K562 (cell line): ENCODE results near the gene MYO15A.

Experiments
- CHD7 ChIP-seq: fragments of 200-600 bp; sonication (generic); IDR thresholded peaks from one replicate; pipeline ENCODE4 v1.6.1; 2012; ENCODE audit warnings: mild to moderate bottlenecking, low read depth, low read length, inconsistent platforms
- CTCF ChIP-seq, 3 experiments: IDR thresholded peaks in 2 of 3; conservative IDR thresholded peaks in 1 of 3; 2 replicates each; pipeline ENCODE4 v1.5.1; 2011 to 2012; ENCODE audit warnings: low read length in 3 of 3, mild to moderate bottlenecking in 3 of 3, control low read depth in 2 of 3, improper control_type of control experiment in 1 of 3, inconsistent platforms in 1 of 3, low read depth in 1 of 3, mixed read lengths in 1 of 3, moderate library complexity in 1 of 3; ENCODE audit not compliant: insufficient read depth in 2 of 3
- GTF2F1 ChIP-seq: IDR thresholded peaks from 2 replicates; pipeline ENCODE4 v1.6.1; 2011; ENCODE audit warnings: low read depth, low read length, improper control_type of control experiment
- HCFC1 ChIP-seq: IDR thresholded peaks from 2 replicates; pipeline ENCODE4 v1.6.1; 2012; ENCODE audit warnings: low read depth, low read length, improper control_type of control experiment
- MEF2A ChIP-seq: IDR thresholded peaks from 2 replicates; pipeline ENCODE4 v1.6.1; 2011; ENCODE audit warnings: low read depth, mild to moderate bottlenecking, low read length, moderate library complexity; ENCODE audit not compliant: control insufficient read depth
- MTA2 ChIP-seq: fragments of 450-650 bp; IDR thresholded peaks from 2 replicates; pipeline ENCODE4 v1.6.1; 2016; ENCODE audit warnings: low read depth
- MXD1 ChIP-seq: fragments of 250-450 bp; sonication (Bioruptor Pico); IDR thresholded peaks from 2 replicates; pipeline ENCODE4 v1.8.0; 2021; ENCODE audit warnings: borderline replicate concordance, mild to moderate bottlenecking, moderate library complexity; ENCODE audit not compliant: poor library complexity, severe bottlenecking
- POLR2A ChIP-seq: fragments of 450-650 bp; conservative IDR thresholded peaks from 2 replicates; pipeline ENCODE4 v1.6.1; 2016
- RBM17 ChIP-seq: fragments of 200-400 bp; formaldehyde crosslinking; IDR thresholded peaks from 2 replicates; pipeline ENCODE4 v1.6.1; 2017; ENCODE audit warnings: low read depth, mild to moderate bottlenecking, low read length, borderline replicate concordance
- SMAD1 ChIP-seq: fragments of 150-350 bp; IDR thresholded peaks from 2 replicates; pipeline ENCODE4 v1.6.1; 2014; ENCODE audit warnings: low read length, low read depth; ENCODE audit not compliant: partially characterized antibody
- ZNF778 ChIP-seq: fragments of 450-650 bp; formaldehyde crosslinking; IDR thresholded peaks from 2 replicates; pipeline ENCODE4 v1.4.0; 2020; ENCODE audit warnings: mild to moderate bottlenecking, moderate library complexity

GRCh38 chr17:18208092-18208491 is 99.5 kb downstream of the MYO15A start:
- no peak for TF ChIP-seq SMAD1
- TF ChIP-seq ZNF778, result no peak
- TF ChIP-seq HCFC1, result no peak
- no peak for TF ChIP-seq POLR2A
- TF ChIP-seq GTF2F1, result no peak
- TF ChIP-seq MXD1, result no peak
- TF ChIP-seq MTA2, result no peak
- TF ChIP-seq RBM17, result no peak
- no peak for TF ChIP-seq CTCF (IDR thresholded peaks at IDR 0.05 in 2 of 3, conservative IDR thresholded peaks at IDR 0.05 in 1 of 3; ENCODE audit: insufficient read depth in 2 of 3, low read depth in 1 of 3, low read length in 3 of 3)
- TF ChIP-seq CHD7, result no peak
- TF ChIP-seq MEF2A, result no peak
